Brain microvascular endothelial cell (primary cell): ENCODE measurements around the gene HRH3.

Experiments used
- DNase-seq: peaks from one replicate; pipeline ENCODE4 v3.0.0-alpha.2; 2020
- H3K27ac ChIP-seq: fragments of 250-450 bp; sonication (Bioruptor Pico); 2 replicates; pipeline ENCODE4 v1.5.1; 2020; ENCODE audit warnings: mild to moderate bottlenecking, moderate library complexity
- H3K27me3 ChIP-seq: fragments of 250-450 bp; sonication (Bioruptor Pico); replicated peaks from 2 replicates; pipeline ENCODE4 v1.5.1; 2020; ENCODE audit warnings: mild to moderate bottlenecking
- H3K36me3 ChIP-seq: fragments of 250-450 bp; sonication (Bioruptor Pico); replicated peaks from 2 replicates; pipeline ENCODE4 v1.5.1; 2020; ENCODE audit warnings: mild to moderate bottlenecking
- H3K4me3 ChIP-seq: 2 replicates; pipeline ENCODE4 v1.5.1; 2011; ENCODE audit warnings: low read depth, mild to moderate bottlenecking, control low read depth, low read length, moderate library complexity
- CTCF ChIP-seq: IDR thresholded peaks from 2 replicates; pipeline ENCODE4 v1.5.1; 2011; ENCODE audit warnings: low read depth, mild to moderate bottlenecking, moderate library complexity, low read length, control low read depth, inconsistent platforms; ENCODE audit errors: missing control alignments
- in situ Hi-C: cut with HindIII; loops from 2 replicates; pipeline ENCODE4 v1.10.0; 2017; ENCODE audit warnings: low sequenced_read_pairs, low pct_ligation_motif_present

Gene HRH3

GRCh38 chr20:62176866-62177265, 43.2 kb downstream of the HRH3 start:
- Histone ChIP-seq H3K4me3 (no peak overlapping the region), H3K36me3 (peaks cover 11% of the 10 kb centered on the region), H3K27ac (no peak overlapping the region), H3K27me3 (no peaks in the 10 kb centered on the region)
- no peak for DNase-seq
- TF ChIP-seq CTCF = no peak
- in situ Hi-C loops = no loop called here

- peaks cover 11% of the 10 kb centered on the region for H3K36me3 ChIP-seq
- no peak overlapping the region for H3K4me3 ChIP-seq
- no peak overlapping the region for H3K27ac ChIP-seq
- DNase-seq = no peak
- TF ChIP-seq CTCF = no peak
- H3K27me3 ChIP-seq = no peaks in the 10 kb centered on the region
- in situ Hi-C loops = no loop called here
Measured at GRCh38 chr20:62175711-62176110, 44.4 kb downstream of the HRH3 start.

- Histone ChIP-seq H3K27me3 (no peaks in the 10 kb centered on the region), H3K4me3 (no peak overlapping the region), H3K36me3 (peaks cover 11% of the 10 kb centered on the region), H3K27ac (no peak overlapping the region)
- in situ Hi-C loops = no loop called here
- TF ChIP-seq CTCF = no peak
- no peak for DNase-seq
Measured at GRCh38 chr20:62174870-62175624, 45.0 kb downstream of the HRH3 start.

- Histone ChIP-seq H3K27ac (no peak overlapping the region), H3K4me3 (no peak overlapping the region), H3K36me3 (peaks cover 11% of the 10 kb centered on the region), H3K27me3 (no peaks in the 10 kb centered on the region)
- no peak for DNase-seq
- no peak for TF ChIP-seq CTCF
- in situ Hi-C loops = no loop called here
Measured at GRCh38 chr20:62174021-62174804, 45.9 kb downstream of the HRH3 start.

GRCh38 chr20:62172666-62173065, 47.4 kb downstream of the HRH3 start:
- no peaks in the 10 kb centered on the region for H3K27me3 ChIP-seq
- DNase-seq = no peak
- H3K27ac ChIP-seq = no peak overlapping the region
- H3K36me3 ChIP-seq = peaks cover 22% of the 10 kb centered on the region
- H3K4me3 ChIP-seq = no peak overlapping the region
- in situ Hi-C loops = no loop called here
- no peak for TF ChIP-seq CTCF
